HG03066 (cell line): ENCODE results near the gene TGFA.

Source experiments
- ATAC-seq: cut with Tn5 transposase; IDR thresholded peaks from one replicate; pipeline ENCODE4 v1.9.1; 2021; ENCODE audit warnings: low read depth; ENCODE audit not compliant: unreplicated experiment

The TGFA gene

GRCh38 chr2:70553584-70554337 lies at the start of gene TGFA:
Gene TGFA (minus strand): TSS chr2:70553826. CDS start chr2:70553767, 59 bp downstream.
- peak; percentile 61 for ATAC-seq

- no peak for ATAC-seq
Measured at GRCh38 chr2:70603066-70603465, 49.4 kb upstream of the TGFA start.

GRCh38 chr2:70598197-70598596 lies 44.6 kb upstream of the TGFA start:
- ATAC-seq: no peak

- no peak for ATAC-seq
Measured at GRCh38 chr2:70596739-70597138, 43.1 kb upstream of the TGFA start.

GRCh38 chr2:70596293-70596692 lies 42.7 kb upstream of the TGFA start:
- no peak for ATAC-seq

- ATAC-seq: no peak
Measured at GRCh38 chr2:70583091-70583490, 29.5 kb upstream of the TGFA start.

GRCh38 chr2:70580352-70580751 lies 26.7 kb upstream of the TGFA start:
- no peak for ATAC-seq

- no peak for ATAC-seq
Measured at GRCh38 chr2:70574618-70575017, 21.0 kb upstream of the TGFA start.

- ATAC-seq: no peak
Measured at GRCh38 chr2:70574109-70574508, 20.5 kb upstream of the TGFA start.

GRCh38 chr2:70570041-70570661 lies 16.5 kb upstream of the TGFA start:
- ATAC-seq: no peak

- ATAC-seq: no peak
Measured at GRCh38 chr2:70569559-70569958, 15.9 kb upstream of the TGFA start.

- ATAC-seq: no peak
Measured at GRCh38 chr2:70566906-70567305, 13.3 kb upstream of the TGFA start.

- no peak for ATAC-seq
Measured at GRCh38 chr2:70566464-70566863, 12.8 kb upstream of the TGFA start.

GRCh38 chr2:70565039-70565731 lies 11.6 kb upstream of the TGFA start:
- no peak for ATAC-seq

GRCh38 chr2:70561893-70562292 lies 8.3 kb upstream of the TGFA start:
- no peak for ATAC-seq

- no peak for ATAC-seq
Measured at GRCh38 chr2:70560442-70560841, 6.8 kb upstream of the TGFA start.

GRCh38 chr2:70560040-70560439 lies 6.4 kb upstream of the TGFA start:
- ATAC-seq: no peak

- no peak for ATAC-seq
Measured at GRCh38 chr2:70558195-70558808, 4.7 kb upstream of the TGFA start.

- no peak for ATAC-seq
Measured at GRCh38 chr2:70557171-70557838, 3.7 kb upstream of the TGFA start.

GRCh38 chr2:70556608-70557007 lies 3.0 kb upstream of the TGFA start:
- no peak for ATAC-seq
